GM12892 (cell line): ENCODE measurements around the gene SPINDOC.
"Not testable (repeated sequence)": the region's sequence is repeated elsewhere in the genome, so short reads cannot be mapped to it uniquely, and the experiment has no call there.

Experiments used
- POLR2A ChIP-seq: IDR thresholded peaks from 2 replicates; pipeline ENCODE4 v1.6.1; 2011; ENCODE audit warnings: low read depth, low read length, control low read depth
- POLR2AphosphoS5 ChIP-seq: IDR thresholded peaks from 2 replicates; pipeline ENCODE4 v1.6.1; 2011; ENCODE audit warnings: low read depth, low read length, control low read depth

- not testable (repeated sequence) for TF ChIP-seq POLR2A, POLR2AphosphoS5
These were observed 41.4 kb upstream of the SPINDOC start for GRCh38 chr11:63771741-63772318.
